ENCODE measurements around the gene ITPKB.

- no peak for TF ChIP-seq CTCF (IDR thresholded peaks at IDR 0.05)
- TF ChIP-seq EZH2 (IDR thresholded peaks at IDR 0.05), result no peak
- TF ChIP-seq EZH2phosphoT487 (IDR thresholded peaks at IDR 0.05), result no peak
Observed at GRCh38 chr1:226618380-226618779, 120.7 kb downstream of the ITPKB start.
